OCI-LY7 (cell line): ENCODE results near the gene CD74.

ENCODE experiments used
- CTCF ChIP-seq: fragments of 200-600 bp; sonication (generic); conservative IDR thresholded peaks from 2 replicates; pipeline ENCODE4 v1.5.1; 2014; ENCODE audit warnings: mild to moderate bottlenecking, antibody characterized with exemption, low read length, moderate library complexity, mixed read lengths
- EZH2phosphoT487 ChIP-seq: fragments of 200-600 bp; sonication (generic); IDR thresholded peaks from 2 replicates; pipeline ENCODE4 v1.6.1; 2018; ENCODE audit warnings: low read depth, borderline replicate concordance, mild to moderate bottlenecking, mixed run types, antibody characterized with exemption, low read length, moderate library complexity, mixed read lengths

- peak; percentile 95 for TF ChIP-seq CTCF
- no peak for TF ChIP-seq EZH2phosphoT487
Measured at GRCh38 chr5:150436141-150436680, 23.5 kb upstream of the CD74 start.
